Spinal cord (tissue), 4 donors: Measurements from ENCODE around the gene IFNLR1. TPM values are rescaled to one million over a fixed set of nuclear protein-coding genes. Genes with fewer than 3 reads are reported as not detected.

Source experiments
- polyA plus RNA-seq, 2 donors: library from polyadenylated mRNA; unstranded; fragments of 120-200 nt; gene quantifications; one replicate each; pipeline ENCODE4 v1.2.1, GENCODE V29; 2013; ENCODE audit not compliant: insufficient read length in 2 of 2
- total RNA-seq, 2 donors: library from RNA; depleted of rRNA in 1 of 2; stranded (reverse); fragments of 120-200 nt in 1 of 2; fragments of >200 nt in 1 of 2; gene quantifications; one replicate each; pipeline versions ENCODE4 v1.2.3 to v1.2.4, GENCODE V29; 2013 to 2014

Gene IFNLR1
- total and polyA plus RNA-seq, 4 donors = 0.59 to 1.6 (median 0.73) TPM

Other genes with a start within 250 kb of the IFNLR1 start
- 10 to 100 TPM; 87.1 to 96.1 TPM for gene PNRC2, start 227.5 kb downstream of the IFNLR1 start, total RNA-seq
- 100 to 1,000 TPM; 109 to 149 TPM for gene PNRC2, start 227.5 kb downstream of the IFNLR1 start, polyA plus RNA-seq
- 100 to 1,000 TPM in 1 of 2 donors, 10 to 100 TPM in 1; 99.0 to 109 TPM for gene SRSF10, start 207.0 kb downstream of the IFNLR1 start, total RNA-seq
- gene SRSF10, start 207.0 kb downstream of the IFNLR1 start, polyA plus RNA-seq = 100 to 1,000 TPM; 121 to 124 TPM
- gene MYOM3, start 75.2 kb downstream of the IFNLR1 start, total RNA-seq = under 1 TPM; 0.11 to 0.50 TPM
- under 1 TPM; 0.13 to 0.98 TPM for gene MYOM3, start 75.2 kb downstream of the IFNLR1 start, polyA plus RNA-seq
- under 1 TPM; 0.06 to 0.10 TPM for gene IL22RA1, start 44.1 kb downstream of the IFNLR1 start, total RNA-seq
- not detected for gene IL22RA1, start 44.1 kb downstream of the IFNLR1 start, polyA plus RNA-seq
- gene GRHL3, start 132.1 kb upstream of the IFNLR1 start, total RNA-seq = 1 to 10 TPM in 1 of 2 donors, under 1 TPM in 1; 0.69 to 2.5 TPM
- 1 to 10 TPM; 2.9 to 3.0 TPM for gene GRHL3, start 132.1 kb upstream of the IFNLR1 start, polyA plus RNA-seq
- gene STPG1, start 226.5 kb upstream of the IFNLR1 start, total RNA-seq = 10 to 100 TPM in 1 of 2 donors, 1 to 10 TPM in 1; 8.1 to 10.9 TPM
- 10 to 100 TPM; 11.0 to 13.1 TPM for gene STPG1, start 226.5 kb upstream of the IFNLR1 start, polyA plus RNA-seq
- 10 to 100 TPM; 23.9 to 66.8 TPM for gene NIPAL3, start 228.5 kb upstream of the IFNLR1 start, total RNA-seq
- 10 to 100 TPM; 24.3 to 26.3 TPM for gene NIPAL3, start 228.5 kb upstream of the IFNLR1 start, polyA plus RNA-seq